NCI-H82 treated with DMSO at 0.1 percent for 48 hours (cell line): Measurements from ENCODE around the gene CD207.
"Not testable (repeated sequence)": the region's sequence is repeated elsewhere in the genome, so short reads cannot be mapped to it uniquely, and the experiment has no call there.

Experiments used
- DNase-seq: peaks from one replicate; lab custom pipeline; 2025; ENCODE audit not compliant: unreplicated experiment; lab: John Stamatoyannopoulos, UW

CD207 gene

DNA sequence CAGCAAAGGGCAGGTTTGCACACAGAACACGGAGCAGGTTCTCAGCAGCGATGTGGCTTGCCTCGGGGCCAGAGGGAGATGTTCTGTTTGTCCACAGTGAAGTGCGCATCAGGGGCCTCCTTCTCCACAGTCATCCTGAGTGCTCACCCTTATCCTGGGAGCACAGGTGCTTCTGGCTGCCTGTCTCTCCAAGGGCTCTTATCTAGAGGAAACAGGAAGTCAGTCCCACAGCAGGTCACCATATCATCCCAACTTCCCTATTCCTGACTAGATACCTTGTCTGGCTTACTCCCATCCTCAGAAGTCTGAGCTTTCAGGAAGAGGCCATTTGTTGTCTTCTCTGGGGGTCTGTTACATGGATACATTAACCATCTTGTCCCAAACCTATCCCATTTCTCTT lies at the start of gene CD207:
CD207 (minus strand) TSS at position 174 of the 400 bp plus-strand sequence; CDS start at position 134, 40 bp downstream.
- no peak for DNase-seq

DNA sequence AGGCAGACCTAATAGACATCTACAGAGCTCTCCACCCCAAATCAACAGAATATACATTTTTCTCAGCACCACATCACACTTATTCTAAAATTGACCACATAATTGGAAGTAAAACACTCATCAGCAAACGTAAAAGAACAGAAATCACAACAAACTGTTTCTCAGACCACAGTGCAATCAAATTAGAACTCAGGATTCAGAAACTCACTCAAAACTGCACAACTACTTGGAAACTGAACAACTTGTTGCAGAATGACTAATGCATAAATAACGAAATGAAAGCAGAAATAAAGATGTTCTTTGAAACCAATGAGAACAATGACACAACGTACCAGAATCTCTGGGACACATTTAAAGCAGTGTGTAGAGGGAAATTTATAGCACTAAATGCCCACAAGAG lies 42.9 kb upstream of the CD207 start:
- DNase-seq, result not testable (repeated sequence)

GRCh38 chr2:70876138-70876537 lies 40.5 kb upstream of the CD207 start:
- not testable (repeated sequence) for DNase-seq

GRCh38 chr2:70873541-70873940 lies 37.9 kb upstream of the CD207 start:
- DNase-seq, result no peak

DNA sequence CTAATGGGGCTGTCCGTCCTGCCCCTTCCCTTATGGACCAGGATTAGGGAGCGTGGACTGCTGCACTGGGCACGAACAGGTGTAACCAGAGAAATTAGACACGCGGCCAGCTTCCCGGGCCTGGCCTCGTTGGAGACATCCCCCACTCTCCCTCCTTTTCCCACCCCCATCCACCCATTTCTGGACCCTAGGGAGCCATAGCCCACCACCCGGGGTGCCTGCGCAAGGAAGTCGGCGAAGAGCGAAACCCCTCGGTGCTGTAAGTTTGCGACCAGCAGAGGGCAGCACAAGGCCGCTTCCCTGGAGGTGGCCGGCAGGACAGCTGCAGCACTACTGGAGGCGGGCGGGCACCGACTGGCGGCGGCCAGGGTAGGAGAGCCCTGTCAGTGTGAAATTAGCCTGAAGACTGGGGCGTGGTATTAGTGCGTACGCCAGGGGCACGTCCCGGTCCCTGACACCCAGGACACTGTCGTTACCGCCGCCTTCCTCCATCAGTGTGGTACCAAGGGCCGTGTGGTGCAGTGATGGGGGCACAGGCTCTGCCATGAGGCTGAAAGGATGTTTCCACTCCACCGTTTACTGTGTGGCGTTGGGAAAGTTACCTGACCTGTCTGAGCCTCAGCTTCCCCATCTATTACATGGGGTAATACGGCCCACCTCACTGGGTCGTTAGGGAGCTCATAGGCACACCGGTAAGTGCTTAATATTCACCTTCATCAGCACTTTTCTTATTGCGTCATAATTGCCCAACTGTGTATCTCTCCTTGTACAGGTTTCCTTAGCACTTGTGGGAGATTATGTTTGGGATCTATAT lies 36.0 kb upstream of the CD207 start:
- DNase-seq, result peak; percentile 72

DNA sequence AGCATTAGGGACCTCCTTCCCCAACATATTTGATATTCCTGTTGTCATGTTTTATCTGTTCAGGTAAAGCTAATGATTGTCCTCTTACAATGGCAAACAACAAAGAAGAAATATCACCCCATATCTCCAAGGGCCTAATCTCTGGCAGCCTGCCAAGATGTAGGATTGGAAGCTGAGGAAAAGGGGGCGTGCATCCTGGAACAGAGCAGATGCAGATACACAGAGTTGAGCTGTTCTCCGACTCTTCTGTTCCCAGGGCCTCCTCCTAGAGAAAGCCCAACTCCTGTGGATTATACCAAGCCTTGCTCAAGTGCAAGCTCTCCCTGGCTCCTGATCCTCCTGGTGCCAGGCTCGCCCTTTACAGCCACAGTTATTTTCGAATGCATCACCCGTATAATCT lies 35.2 kb upstream of the CD207 start:
- DNase-seq, result peak; percentile 72

DNA sequence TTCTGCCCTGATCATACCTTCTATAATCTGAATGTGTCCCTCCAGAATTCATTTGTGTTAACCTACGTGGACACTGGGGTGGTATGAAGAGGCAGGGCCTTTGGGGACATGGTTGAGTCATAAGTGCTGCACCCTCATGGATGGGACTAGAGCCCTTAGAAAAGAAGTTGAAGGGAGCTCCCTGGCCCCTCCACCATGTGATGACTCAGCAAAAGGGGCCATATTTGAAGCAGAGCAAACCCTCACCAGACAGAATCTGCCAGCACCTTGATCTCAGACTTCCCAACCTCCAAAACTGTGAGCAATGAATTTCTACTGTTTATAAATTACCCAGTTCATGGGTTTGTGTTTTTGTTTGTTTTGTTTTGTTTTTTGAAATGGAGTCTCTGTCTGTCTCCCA lies 33.4 kb upstream of the CD207 start:
- DNase-seq, result no peak

DNA sequence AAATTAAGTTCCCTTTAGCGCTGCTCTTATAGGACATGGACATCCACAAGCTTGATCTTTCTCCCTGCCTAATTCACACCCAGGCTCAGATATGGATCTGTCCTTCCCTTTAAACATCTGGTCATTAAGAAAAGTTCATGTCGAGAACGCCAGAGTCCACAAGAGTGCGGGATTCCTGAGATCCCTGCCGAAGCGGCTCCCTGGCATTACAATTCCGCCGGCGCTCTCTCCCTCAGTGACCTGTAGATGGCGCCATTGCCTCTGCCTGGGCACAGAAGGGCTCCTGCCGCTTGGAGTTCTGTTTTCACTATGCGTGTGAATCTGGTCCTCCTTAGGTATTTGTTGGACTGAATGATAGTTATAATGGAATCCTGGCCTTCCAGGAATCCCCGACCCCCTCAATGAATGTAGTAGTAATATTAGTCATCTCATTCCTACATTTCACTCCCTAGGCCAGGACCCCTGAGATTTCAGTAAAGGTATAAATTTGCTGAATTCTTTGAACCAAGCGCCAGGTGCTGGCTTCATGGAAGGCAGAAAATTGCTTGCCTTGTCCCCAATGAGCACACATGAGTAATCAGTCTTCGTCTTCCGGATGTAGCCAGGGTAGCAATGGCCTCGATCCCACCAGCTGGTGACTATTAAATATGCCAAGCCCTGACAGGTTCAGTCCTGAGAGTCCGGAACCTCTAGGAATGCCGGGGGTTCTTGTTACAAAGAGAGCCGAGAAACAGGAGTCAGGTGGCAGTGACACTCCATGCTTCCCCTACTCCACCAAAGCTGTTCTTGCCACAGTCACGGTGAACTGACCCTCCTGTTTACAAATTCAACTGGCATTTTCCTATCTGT lies 26.4 kb upstream of the CD207 start:
- DNase-seq, result peak; percentile 62

DNA sequence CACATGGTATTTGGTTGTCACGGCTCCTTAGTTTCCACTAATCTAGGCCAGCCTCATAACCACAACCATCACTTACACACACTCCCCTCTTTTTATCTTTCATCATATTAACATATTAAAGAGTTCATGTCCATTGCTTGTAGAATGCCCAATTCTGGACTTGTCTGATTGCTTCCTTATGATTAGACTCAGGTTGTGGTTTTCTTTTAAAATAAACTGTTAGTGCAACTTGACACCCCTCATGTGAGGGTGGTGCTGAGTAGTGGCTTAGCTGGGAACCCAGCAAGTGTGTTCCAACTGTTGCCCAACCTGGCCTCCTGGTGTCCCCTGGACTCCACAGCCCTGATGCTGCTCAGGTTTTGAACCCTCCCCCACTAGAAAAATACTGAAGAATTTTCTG lies 20.1 kb upstream of the CD207 start:
- no peak for DNase-seq

DNA sequence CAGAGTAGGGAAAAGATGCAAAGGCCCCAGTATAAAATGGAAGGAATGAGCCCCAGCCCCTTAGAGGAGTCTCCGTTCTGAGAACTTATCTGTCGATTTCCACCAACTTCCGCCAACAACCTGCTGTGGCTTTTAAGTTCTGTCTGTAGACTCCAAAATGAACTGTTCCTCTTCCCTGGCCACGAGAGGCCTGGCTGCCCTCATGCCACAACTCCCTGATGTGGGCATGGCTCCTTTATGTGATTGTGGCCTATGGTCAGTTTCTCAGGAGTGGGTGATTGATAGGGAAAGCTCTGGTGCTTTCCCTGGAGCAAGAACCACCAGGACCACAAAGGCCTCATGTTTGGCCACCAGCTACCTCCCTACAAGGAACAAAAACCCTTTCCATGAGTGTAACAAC lies 18.8 kb upstream of the CD207 start:
- DNase-seq, result no peak

GRCh38 chr2:70852824-70853223 lies 17.2 kb upstream of the CD207 start:
- no peak for DNase-seq

DNA sequence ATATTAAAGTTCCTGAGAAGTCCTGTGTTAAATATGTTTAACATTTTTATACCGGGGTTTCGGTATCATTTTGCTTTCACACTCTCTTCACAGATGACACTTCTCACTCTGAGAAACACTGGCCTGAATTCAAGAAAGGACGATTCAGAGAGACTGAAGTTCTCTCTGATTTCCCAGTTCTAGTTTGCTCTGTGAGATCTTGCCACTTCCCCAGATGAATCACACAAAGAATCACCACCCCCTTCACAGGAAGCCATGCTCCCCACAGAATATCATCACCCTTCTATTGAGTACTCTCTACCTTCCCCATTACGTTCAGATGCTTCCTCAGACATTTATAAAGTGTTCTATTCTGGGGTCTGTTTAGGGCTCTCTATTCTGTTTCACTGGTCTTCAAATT lies 16.1 kb upstream of the CD207 start:
- no peak for DNase-seq

DNA sequence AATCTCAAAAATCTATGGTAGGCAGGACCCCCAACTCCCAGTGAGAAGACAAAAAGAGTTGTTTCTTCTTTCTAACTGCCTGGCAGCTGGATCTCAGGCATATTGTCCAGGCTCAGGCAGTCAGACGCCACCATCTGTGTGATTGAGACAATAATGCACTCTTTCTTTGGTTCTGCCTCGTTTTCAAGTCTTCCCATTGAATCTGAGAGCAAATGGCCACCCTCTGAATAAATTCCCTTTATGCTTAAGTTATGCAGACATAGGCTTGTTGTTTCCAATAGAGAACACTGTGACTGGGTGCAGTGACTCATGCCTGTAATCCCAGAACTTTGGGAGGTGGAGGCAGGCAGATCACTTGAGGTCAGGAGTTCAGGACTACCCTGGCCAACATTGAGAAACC lies 15.3 kb upstream of the CD207 start:
- DNase-seq, result no peak

DNA sequence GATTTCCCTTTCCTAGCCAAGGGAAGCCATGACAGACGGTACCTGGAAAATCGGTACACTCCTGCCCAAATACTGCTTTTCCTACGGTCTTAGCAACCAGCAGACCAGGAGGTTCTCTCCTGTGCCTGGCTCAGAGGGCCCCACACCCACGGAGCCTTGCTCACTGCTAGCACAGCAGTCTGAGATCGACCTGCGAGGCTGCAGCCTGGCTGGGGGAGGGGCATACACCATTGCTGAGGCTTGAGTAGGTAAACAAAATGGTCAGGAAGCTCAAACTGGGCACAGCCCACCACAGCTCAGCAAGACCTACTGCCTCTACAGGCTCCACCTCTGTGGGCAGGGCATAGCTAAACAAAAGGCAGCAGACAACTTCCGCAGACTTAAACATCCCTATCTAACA lies 6.8 kb upstream of the CD207 start:
- DNase-seq, result no peak

DNA sequence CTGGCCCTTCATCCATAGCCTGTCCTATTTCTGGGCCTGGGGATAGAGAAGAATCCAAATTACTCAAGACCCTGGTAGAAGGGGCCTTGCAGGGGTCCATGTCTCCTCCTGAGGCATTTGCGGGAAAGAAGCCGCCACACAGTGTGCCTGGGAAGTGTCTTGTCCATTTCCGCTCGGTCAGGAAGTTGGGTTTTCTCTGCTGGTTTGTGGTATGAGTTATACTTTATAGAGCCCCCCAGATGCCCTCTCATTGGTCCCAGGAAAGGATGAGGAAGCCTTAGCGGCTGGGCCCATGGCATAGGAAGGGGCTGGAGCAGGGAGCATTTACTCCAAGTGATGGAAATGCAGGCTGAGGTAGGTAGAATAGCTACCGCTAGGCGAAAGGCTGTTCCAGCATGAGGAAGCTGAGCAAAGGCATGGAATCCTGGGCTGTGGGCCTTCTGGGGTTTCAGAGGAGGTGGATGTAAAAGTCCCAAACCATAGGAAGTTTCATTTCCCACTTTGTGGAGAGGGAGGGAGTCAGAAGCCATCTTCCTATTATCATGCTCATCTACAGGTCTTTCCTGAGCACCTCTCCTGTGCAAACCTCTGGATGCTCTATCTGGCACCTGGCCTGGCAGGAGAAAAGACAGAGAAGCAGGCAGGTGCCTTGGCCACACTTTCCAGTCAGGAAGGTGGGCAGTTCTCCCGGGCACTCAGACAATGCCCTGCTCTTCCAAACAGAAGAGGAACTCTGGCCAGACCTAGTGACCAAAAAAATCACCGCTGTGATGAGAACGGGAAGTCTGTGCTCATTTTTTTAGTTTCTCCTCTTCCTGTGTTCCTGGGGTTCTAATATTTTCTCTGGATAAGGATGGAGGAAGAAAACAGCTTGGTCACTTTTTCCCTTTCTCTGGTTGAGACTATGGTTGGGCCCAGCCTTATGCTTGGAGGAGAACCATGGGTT lies 2.6 kb upstream of the CD207 start:
- no peak for DNase-seq

DNA sequence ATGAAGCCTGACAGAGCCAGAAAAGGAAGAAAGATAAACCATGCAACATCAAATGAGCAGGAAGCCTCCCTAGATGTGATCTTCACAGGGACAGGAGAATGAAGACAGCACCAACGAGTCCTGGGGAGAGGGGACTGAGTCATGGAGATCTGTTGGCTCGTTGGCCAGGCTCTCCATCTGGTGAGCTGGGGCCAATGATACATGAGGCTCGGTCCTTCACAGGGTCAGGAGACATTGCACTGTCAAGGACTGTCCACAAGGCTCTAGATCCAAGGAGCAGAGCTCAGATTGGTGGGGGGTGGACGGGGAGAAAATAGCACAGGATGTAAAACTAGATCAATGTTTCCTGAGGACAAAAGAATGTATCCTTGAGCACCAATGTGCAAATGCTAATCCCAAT lies 735 bp downstream of the CD207 start:
- no peak for DNase-seq

- DNase-seq, result no peak
Measured at GRCh38 chr2:70834106-70834505, 1.5 kb downstream of the CD207 start.

- DNase-seq, result no peak
Measured at GRCh38 chr2:70833246-70833645, 2.4 kb downstream of the CD207 start.

GRCh38 chr2:70832386-70832785 lies 3.2 kb downstream of the CD207 start:
- no peak for DNase-seq

DNA sequence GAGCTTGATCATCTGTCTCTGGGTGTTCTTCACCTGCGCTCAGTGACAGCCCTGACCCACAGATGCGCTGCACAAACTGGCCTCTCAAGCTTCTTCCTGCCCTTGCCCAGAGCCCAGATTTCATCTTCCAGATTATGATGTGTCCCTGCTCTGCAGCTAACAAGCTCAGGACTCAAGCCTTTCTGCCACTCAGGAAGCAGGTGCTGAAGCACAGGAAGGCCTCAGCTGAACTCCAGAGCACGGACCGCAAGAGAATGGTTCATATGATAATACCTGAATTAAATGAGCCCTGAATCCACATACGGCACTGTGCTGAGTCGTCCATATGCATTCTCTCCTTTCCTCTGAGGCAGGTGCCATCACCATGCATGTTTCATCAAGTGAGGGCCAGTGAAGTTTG lies 3.8 kb downstream of the CD207 start:
- DNase-seq, result no peak

DNA sequence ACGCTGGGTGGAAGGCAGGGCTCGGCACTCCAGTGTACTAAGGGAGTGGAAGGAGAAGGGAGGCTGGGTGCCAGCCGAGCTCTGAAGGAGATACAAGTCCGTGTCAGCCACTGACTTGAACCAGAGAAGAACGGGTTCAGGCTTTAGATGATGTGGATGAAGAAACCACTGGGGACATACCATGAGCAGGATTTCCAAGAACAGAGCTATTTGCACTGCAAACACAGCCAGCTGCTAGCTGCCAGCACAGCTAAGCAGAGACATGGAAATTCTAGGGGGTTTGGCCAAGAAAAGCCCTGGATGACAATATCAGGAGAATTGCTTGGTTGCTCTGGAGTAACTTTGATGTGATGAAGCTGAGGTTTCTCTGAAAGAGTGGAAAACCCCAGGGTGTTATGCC lies 5.2 kb downstream of the CD207 start:
- no peak for DNase-seq
